Measurements from ENCODE around the gene PCSK6.

The PCSK6 gene

DNA sequence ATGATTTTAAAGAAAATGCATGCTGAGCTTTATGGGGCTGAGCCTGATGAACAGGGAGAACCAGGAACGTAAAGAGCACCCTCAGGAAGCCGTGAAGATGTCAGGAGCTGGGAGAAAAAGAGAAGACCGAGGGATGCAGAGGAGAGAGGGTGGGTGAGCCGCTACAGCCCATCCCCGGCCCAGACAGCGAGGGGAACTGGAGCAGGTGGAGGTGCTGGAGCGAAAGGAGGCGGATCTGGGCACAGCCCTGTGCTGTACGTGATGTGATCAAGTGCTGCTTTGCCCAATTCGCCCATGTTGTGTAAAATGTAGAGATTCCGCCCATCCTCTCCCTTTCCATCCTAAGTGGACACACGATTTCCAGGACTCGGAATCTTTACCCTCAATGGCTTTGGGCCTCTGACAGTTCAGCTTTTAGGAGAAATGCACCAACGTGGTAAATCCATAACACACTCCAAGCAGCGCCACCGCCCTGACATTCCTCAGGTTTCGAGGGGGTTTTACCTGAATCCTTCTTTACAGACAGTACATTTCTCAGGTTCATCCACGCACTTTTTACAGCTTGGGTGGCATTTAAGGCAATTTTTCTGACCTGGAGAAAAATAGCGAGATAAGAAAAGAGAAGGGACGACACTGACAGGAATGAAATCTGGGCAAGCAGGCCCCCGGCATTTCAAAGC lies 167.4 kb downstream of the PCSK6 start:
- DNase-seq = no peak

DNA sequence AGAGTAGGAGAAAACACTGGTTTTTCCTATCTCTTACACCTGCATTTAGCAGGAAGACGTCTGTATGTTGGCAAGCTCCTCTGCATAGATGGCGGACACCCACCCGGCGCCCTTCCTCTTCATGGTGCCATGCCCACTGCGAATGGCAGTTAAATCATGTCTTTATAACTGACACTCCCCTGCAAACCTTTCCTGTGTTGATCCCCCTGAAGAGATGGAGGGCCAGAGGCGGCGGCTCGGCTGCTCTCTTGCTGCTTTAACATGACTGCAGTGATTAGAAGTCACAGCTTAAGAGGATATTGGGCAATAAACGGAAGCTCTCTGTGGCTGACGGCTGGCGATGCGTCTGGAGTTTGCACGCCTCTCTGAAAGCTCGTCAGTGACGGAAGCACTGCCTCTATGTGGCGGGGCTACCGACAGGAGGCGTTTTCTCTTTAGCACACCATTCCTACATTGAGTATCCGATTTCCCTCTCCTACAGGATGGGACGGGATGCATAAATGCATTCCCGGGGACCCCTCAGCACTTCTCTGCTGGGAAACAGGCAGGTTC lies 168.9 kb downstream of the PCSK6 start:
- peak; percentile 93 to 94 for DNase-seq

DNA sequence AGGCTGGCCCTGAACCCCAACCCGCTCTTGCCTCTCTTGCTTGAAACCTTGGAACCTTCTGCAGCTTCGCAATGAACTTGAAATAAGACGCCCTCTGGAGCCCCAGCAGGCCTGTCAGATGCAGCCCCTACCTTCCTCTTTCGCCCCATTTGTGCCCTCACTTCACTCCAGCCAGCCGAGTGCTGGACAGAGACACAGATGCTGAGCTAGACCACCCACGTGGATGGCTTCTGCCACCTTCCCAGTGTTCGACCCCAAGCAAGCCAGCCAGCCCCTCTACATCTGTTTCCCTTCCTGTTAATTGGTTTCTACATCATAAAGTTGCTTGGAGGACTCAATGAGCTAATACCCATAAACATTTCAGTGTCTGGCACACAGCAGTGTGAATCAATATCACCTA lies 170.7 kb downstream of the PCSK6 start:
- DNase-seq = no peak

DNA sequence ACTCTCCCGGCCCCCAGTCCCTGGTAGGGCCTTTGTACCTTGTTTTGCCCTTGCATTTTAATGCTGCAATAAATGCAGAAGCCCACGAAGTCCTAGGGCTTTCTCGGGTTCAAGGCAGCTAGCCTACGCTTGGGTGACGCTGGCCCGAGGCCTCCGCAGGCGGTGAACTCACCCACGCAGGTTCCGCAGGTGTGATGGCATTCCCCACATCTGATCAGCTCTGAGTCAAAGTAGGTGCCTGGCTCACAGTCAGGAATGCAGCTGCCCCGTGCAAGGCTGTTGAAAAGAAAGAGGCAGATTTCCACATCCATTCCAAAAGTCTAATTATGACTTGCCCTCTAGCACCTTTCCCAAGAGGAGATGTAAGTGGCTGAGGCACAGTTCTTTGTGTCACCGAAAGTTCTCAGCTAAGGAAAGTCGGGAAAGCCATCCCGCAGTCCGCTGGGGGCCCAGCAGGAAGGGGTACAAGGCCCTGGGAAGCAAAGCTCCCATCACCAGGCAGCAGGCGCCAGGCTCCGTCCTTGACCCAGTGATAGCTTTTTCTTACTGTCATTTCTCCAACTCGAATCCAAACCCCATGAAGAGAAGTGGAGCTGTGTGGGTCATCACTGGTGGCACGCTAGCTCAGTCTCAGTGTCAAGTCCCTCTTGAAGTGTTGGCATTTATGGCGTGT lies 171.2 kb downstream of the PCSK6 start:
- DNase-seq = no peak

DNA sequence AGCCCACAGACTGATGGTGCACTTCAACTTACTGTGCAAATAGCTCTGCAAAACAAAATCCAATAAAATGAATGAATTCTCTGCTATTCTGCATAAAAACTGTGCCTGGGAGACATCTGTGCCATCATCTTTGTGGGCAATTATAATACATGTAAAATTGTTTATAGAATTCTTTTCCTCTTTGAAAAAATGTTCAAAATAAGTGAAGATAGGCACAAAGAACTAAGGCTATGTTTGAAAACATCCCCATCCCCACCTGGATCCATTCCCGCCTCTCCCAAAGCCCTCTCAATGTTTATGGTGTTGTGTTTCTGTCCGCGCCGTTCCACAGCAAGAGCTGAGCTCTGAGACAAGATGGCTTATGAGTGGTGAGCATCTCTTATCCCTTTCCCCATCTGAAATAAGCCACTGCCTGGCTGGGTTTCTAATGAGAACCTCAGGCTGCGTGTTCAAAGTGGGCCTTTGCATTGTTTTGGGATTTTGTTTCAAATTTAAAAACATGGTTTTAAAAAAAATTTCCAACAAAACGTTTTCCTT lies 172.1 kb downstream of the PCSK6 start:
- DNase-seq = no peak

DNA sequence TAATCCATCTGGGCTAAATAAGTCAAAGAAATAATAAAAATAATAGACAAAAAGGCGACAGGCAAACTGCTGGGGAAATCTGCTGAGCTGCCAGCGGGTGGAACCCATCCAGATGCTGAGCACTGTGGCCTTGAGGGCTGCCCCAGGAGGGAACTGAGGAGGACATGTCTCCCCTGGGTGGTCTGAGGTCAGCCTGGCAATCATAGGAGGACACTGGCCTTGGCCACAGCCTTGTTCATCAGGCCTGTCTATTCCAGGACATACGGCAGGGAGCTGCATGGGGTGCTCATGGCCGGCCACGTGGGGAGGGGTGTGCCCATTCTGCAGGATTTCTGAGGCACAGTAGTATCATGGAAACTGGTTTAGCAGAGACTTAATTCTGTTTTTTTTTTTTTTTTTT lies 173.0 kb downstream of the PCSK6 start:
- no peak for DNase-seq

DNA sequence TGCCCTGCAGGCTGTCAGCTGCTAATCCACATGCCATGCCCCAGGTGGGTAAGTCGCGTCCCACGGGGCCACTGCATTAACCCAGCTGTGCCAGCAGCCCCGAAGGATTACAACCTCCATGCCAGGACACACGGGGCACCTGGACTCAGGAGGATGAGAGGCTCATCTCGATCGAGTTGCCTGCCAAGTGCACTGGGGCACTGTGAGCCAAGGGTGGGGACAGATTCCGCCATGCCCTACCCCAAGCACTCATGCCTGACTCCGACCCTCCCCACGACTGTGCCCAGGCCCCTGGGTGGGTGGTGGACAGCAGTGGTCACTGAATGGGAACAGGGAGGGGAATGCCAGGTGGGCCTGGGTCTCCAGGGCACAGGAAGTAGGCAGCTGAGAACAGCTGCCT lies 173.8 kb downstream of the PCSK6 start:
- no peak for DNase-seq

DNA sequence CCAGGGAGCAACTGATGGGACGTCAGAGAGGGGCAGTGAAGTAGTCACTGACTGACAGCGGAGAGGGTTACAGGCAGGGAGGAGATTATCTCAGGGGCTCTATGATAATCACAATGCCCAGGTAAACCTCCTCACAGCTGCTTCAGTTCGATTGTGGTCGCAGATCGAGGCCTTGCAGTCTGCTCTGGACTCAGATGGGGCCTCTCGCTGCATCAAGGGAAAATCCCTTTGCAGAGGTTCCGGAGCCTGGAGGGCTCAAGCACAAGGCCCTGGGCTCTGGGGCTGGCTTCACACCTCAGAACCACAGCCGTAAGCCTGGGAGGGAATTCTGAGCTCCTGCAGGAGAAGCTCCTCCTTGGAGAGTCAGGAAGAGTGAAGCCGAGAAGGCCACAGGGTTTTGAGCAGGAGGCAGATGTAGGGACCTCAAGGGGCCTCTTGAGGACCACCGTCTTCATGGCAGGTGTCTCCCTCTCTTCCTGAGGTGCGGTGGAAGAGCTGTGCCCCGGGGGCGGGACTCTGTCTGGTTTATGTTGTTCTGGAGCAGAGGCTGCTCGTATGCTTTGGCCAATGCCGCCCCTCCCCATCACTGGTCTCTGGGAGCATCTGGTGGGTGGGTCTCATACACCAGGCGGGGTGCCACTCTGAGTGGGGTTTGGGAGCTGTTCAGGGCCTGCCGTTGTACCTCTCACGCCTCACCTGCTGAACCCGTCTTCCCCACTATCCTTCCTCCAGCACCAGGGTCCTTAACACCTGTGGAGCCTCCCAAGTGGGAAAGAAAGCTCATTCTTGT lies 175.0 kb downstream of the PCSK6 start:
- DNase-seq = no peak

DNA sequence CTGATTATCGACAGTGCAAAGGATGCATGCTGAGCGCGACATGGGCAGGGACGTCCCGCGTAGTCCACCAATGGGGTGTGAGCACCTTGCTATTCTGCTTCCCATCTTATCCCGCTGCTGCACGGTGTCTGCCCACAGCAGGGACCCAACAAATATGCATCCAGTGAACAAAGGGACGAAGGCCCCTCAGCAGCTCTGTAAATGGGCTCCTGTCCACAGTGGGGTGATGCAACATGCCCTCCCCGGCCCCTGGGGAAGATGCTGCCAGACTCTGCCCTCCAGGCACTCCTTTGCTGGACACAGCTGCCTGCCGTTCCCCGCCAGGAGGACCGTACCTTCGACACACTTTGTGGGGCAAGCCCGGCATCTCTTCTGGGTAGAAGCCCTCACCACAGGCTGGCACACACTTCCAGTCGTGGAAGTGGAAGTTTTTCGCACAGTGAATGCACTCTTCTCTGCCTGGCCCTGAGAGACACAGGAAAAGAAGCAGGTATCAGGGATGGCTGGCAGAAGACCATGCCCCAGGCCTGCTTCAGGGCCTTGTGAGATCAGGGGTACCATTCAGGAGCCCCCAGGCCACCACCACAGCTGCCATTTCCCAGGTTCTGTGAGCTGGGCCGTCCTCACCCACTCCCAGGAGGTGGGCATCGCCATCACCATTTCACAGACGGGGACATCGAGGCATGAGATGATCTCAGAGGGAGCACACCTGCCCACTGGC lies 176.3 kb downstream of the PCSK6 start:
- DNase-seq = no peak

DNA sequence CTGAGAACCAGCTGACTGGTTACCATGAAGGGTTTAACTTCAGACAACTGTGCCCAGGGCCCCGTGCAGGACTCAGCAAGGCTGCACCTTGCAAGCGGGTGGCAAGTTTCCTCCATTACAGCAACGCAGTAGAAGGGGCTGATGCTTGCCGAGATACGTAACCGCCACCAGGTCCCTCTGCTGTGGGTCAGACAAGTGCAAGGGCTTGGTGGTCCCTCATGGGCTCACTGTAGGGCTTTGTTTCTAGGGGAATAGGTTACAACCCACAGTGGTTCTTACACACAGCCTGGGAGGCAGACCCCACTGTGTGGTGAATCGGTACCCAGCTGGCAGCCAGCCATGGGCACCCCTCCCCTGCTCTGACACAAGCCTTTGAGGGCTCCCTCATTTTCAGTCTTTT lies 179.0 kb downstream of the PCSK6 start:
- no peak for DNase-seq

DNA sequence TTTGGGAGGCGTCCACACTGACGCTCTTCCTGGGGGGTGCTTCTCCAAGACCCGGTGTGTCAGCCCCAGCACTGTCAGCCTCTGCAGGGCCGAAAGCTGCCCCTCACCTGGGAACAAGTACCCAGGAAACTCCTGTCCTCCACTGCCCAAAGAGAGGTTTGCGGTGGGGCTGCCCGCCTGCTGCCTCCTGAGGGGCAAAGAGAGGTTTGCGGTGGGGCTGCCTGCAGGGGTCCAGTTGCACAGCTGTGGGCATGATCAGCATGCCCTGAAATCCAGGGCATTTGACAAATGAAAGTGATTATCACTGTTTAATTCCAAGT lies 179.4 kb downstream of the PCSK6 start:
- no peak for DNase-seq

DNA sequence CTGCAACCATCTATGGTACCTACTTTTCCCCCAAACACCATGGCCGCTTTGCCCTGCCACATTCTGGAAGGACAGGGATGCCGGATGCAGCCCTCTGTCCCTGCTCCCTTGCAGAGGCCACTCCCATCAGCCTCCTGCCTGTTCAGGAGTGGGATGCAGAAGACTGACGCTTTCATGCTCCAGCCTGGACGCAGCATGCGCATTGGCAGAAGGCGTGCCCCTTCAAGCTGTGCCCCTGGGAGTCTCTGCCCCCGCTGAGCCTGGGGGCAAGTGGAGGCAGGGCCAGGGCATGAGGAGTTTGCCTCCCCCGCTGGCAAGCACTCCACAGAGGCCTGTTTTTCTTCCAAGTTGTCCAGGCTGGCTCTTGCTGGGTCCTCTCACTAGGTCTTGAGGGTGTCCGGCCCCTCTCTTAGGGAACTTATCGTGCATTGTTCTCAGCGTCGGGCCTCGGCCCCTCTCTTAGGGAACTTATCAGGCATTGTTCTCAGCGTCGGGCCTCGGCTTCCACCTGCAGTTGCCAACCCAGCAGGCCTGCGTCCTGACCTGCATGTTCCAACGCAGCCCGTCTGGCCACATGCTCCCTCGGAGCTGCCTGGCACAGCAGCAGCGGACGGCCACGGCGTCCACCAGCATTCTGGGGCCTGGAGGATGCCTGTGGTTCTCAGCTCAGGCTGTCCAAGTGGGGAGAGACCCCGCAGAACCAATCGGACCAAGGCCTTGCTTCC lies 179.9 kb downstream of the PCSK6 start:
- DNase-seq = no peak

DNA sequence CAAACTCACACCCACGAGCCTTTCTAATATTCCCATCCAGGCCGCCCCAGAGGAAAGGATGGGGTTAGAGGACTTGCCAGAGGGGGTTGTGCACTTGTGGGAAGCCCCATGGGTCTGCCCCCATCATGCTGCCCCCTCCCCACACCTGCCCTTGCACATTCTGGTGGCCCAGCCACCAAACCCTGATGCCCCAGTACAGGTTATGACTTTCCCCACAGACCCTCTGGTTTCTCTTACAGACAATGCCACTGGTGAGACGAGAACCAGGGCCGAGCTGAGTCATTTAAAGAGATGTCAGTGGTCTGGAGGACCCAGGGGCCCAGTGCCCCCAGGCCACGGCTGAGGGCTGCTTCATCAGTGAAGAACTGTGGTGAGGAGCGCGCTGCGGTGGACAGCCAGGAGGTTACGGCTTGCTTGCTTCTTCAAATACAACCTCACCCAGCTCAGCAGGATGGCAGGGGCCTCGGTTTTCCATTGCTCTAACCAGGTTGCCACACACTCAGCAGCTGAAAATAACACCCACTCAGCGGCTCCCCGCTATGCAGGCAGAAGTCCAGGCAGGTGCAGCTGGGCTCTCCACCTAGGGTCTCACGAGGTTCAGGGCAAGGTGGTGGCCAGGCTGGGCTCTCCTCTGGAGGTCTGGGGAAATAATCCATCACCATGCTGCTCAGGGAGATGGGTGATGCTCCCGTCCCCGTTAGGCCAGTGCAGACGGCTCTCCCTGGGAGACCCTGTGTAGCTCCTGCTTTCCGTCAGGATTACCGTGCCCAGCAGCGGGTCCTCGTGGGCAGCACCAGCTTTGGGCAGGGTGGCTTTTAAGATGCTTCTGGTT lies 180.7 kb downstream of the PCSK6 start:
- no peak for DNase-seq

DNA sequence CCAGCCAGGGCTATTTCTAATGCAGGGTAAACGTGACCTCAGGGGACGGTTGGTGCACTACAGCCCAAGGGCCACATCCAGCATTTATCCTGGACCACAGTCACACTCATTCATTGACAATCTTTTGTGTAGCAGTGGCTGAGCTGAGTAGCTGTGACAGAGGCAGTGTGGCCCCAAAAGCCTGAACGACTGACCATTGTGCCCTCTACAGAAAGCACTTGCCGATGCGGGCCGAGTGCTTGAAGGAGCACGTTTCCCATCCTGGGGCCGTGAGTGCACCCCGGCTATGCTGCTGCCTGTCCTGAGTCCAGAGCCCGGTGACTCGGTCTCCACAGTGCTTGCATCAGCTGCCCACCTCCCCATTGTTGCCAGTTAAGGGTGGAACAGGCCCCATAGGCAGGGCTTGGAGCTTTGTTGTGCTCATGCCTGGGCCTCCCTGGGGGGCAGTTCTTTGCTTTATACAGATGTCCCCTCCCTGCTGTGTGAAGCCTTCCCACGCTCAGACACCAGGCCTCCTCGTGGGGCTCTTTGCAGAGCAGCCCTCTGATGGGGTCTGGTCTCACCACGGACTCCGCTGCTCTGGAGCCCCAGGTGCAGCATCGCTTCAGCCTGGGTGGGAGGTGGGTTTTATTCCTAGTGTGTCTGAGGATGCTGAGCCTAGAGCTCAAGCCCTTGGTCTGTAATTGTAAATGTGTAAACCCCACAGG lies 181.5 kb downstream of the PCSK6 start:
- no peak for DNase-seq

DNA sequence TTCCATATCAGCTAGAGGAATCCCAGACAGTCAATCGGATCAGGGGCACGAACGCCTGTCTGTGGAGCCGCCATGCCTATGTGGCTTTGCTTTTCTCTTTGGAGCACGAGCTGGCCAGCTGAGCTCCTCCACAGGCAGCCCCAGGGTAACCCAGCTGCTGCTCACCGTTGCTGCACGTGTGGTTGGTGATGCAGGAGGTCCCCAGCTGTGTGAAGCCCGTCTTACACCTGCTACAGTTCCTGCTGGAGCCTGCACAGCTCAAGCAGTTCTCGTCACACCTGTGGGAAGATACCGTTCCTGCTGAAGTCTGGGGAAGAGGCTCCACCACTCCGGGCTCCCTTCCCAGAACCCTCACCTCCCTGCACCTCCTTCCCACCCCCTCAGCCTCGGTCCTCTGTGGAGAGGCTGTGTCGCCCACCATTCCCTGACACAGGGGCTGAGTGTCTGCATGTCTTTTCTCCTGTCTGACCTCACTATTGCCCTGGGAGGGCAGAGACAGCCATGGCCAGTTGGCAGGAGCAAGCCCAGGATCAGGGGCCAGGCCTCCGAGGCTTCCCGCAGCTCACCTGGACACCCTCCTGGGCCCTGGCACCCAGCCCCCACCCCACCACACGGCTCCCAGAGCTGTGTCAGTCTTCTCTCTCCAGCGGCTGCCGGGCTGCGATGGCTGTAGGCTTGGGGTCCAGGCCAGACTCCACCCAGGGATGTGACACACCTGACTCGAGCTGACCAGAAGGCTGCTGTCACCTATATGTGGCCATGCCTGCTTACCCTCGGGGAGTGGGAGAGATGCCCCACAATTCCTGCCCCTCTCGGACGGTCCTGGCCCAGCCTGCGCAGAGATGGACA lies 182.2 kb downstream of the PCSK6 start:
- DNase-seq = no peak

DNA sequence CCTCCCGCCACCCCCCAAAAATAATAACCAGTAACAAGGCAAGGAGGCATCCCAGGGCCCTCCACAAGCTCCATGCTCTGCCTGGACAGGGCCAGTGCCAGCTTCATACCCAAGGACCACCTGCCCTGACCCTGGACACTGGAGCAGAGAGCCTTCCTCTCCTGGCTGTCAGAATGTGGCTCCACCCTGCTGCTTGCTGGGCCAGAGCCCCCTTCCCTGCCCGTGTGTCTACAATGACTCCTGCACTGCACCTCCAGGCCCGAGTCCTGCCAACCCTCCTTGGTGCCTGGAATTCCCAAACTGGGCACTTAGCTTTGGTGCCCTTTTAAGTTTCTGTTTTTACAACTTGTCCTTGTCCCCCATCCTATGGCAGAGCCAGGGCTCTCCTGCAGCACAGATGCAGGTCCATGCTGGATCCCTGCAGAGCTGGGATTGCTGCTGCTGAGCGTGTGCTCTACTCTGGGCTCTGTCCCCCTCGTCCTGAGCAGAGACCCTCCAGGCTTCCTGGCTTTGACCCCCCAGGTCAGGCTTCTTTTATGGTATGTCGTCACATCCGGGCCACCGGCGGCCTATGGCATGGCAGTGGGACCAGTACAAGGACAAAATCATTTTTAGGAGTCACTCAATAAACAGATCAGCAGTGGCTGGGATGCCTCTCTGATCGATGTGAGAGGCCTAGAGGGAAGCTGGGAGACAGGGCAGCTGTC lies 183.0 kb downstream of the PCSK6 start:
- DNase-seq = no peak

DNA sequence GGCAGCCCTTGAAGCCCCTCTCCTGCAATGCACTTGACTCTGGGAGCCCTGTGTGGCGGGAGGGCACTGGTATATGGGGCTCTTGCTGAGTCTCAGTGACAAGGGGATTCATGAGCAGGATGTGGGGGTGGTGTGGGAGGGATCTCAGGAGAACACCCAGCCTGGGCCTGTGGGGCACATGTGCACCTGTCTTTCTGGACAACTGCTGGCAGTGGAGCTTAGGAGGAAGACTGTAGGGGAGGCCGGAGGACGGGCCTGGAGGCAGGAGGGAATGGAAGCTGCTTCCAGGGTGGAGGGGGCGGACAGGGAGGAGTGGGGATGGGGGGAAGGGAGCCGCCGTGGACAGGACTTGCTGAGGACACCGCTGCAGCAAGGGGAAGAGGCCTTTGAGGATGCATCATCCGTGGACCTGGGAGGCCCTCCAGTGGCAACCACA lies 183.7 kb downstream of the PCSK6 start:
- no peak for DNase-seq

DNA sequence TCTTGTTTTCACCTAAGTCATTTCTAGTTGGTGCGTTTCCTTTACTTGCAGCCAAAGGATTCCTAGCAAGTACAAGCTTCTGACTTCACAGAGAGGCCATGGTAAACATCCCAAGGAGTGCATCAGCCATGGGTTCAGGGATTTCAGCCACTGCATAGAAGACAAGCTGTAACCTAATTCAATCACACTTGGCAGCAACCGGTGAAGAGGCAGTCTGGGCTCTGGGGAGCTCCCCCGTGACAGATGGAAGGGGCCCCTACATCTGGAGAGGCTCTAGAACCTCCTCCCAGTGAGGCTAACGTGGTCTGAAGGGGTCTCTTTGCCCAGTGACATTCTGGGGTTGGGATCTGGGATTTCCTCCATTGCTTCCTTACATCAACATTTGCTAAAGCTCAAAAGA lies 186.1 kb downstream of the PCSK6 start:
- DNase-seq = no peak

All from AML-193 (cell line).